Tibial nerve (tissue), 4 donors: ENCODE results near the gene KIAA0319L.

Experiments
- EP300 ChIP-seq, 2 donors: sonication (generic); formaldehyde crosslinking; IDR thresholded peaks; one replicate each; pipeline ENCODE4 v1.6.1; 2017; ENCODE audit warnings: antibody characterized with exemption in 2 of 2, mild to moderate bottlenecking in 1 of 2
- POLR2A ChIP-seq, 2 donors: fragments of 450-650 bp; IDR thresholded peaks; one replicate each; pipeline ENCODE4 v1.6.1; 2017; ENCODE audit warnings: antibody characterized with exemption in 2 of 2, mild to moderate bottlenecking in 2 of 2, moderate library complexity in 2 of 2
- TF ChIP-seq, protein P1 (sequence below), 5 experiments: fragments of 200-600 bp in 3 of 5; fragments of 450-650 bp in 2 of 5; sonication (generic) in 3 of 5; IDR thresholded peaks; one replicate each; pipeline ENCODE4 v1.5.1; 2016 to 2019; ENCODE audit warnings: antibody characterized with exemption in 5 of 5, mild to moderate bottlenecking in 3 of 5, moderate library complexity in 2 of 5

GRCh38 chr1:35442734-35443133 lies 114.5 kb downstream of the KIAA0319L start:
- no peak for TF ChIP-seq POLR2A (IDR thresholded peaks at IDR 0.05)
- TF ChIP-seq, protein P1, sequence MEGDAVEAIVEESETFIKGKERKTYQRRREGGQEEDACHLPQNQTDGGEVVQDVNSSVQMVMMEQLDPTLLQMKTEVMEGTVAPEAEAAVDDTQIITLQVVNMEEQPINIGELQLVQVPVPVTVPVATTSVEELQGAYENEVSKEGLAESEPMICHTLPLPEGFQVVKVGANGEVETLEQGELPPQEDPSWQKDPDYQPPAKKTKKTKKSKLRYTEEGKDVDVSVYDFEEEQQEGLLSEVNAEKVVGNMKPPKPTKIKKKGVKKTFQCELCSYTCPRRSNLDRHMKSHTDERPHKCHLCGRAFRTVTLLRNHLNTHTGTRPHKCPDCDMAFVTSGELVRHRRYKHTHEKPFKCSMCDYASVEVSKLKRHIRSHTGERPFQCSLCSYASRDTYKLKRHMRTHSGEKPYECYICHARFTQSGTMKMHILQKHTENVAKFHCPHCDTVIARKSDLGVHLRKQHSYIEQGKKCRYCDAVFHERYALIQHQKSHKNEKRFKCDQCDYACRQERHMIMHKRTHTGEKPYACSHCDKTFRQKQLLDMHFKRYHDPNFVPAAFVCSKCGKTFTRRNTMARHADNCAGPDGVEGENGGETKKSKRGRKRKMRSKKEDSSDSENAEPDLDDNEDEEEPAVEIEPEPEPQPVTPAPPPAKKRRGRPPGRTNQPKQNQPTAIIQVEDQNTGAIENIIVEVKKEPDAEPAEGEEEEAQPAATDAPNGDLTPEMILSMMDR (IDR thresholded peaks at IDR 0.05), result no peak
- no peak for TF ChIP-seq EP300 (IDR thresholded peaks at IDR 0.05)
